ENCODE measurements around the gene GABRA1.

Gene GABRA1

GRCh38 chr5:161899590-161899989 is 51.7 kb downstream of the GABRA1 start:
- no peak for TF ChIP-seq CTCF (IDR thresholded peaks at IDR 0.05; ENCODE audit: borderline replicate concordance, insufficient read depth, low read depth, low read length)
- no peak overlapping the region for H3K4me3 ChIP-seq (ENCODE audit: low read depth, low read length)

- no peak overlapping the region for H3K4me3 ChIP-seq (ENCODE audit: low read depth, low read length)
- no peak for TF ChIP-seq CTCF (IDR thresholded peaks at IDR 0.05; ENCODE audit: borderline replicate concordance, insufficient read depth, low read depth, low read length)
These were observed 53.1 kb downstream of the GABRA1 start for GRCh38 chr5:161900981-161901380.

DNA sequence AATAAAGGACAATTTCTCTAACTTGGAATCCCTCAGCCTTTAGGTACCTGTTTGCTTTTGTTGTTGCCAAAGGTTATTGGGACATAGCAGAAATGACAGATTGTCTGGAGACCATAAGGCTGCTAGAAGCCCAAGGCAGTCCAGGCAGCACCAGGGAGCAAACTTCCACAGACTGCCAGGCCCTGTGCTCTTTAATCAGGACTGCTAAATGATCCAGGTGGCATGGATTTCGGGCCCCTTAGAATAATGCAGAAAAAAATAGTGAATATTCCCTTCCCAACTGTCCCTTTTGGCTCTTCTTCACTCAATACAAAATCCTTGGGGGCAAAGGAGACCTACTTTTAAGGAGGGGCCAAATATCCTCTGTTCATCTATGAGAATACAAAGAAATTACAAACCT is 73.9 kb downstream of the GABRA1 start:
- no peak for TF ChIP-seq CTCF (IDR thresholded peaks at IDR 0.05; ENCODE audit: borderline replicate concordance, insufficient read depth, low read depth, low read length)
- no peak overlapping the region for H3K4me3 ChIP-seq (ENCODE audit: low read depth, low read length)

- no peak for TF ChIP-seq CTCF (IDR thresholded peaks at IDR 0.05; ENCODE audit: borderline replicate concordance, insufficient read depth, low read depth, low read length)
- H3K4me3 ChIP-seq (ENCODE audit: low read depth, low read length), result no peak overlapping the region
These were observed 76.3 kb downstream of the GABRA1 start for GRCh38 chr5:161924270-161924669.

- TF ChIP-seq CTCF (IDR thresholded peaks at IDR 0.05; ENCODE audit: borderline replicate concordance, insufficient read depth, low read depth, low read length), result peak; percentile 49
- no peak overlapping the region for H3K4me3 ChIP-seq (ENCODE audit: low read depth, low read length)
These were observed 78.0 kb downstream of the GABRA1 start for GRCh38 chr5:161925960-161926359.

DNA sequence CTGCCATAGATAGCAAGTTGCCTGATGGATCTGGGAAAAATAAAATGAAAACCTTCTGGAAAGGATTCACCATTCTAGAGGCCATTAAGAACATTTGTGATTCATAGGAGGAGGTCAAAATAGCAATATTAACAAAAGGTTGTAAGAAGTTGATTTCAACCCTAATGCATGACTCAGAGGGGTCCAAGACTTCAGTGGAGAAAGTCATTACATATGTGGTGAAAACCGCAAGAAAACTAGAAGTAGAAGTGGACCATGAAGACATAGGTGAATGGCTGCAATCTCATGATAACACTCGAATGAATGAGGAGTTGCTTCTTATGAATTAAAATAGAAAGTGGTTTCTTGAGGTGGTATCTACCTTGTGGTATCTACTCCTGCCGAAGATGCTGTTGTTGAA is 86.6 kb downstream of the GABRA1 start:
- no peak overlapping the region for H3K4me3 ChIP-seq (ENCODE audit: low read depth, low read length)
- TF ChIP-seq CTCF (IDR thresholded peaks at IDR 0.05; ENCODE audit: borderline replicate concordance, insufficient read depth, low read depth, low read length), result no peak

GRCh38 chr5:161944974-161945373 is 97.1 kb downstream of the GABRA1 start:
- no peak for TF ChIP-seq CTCF (IDR thresholded peaks at IDR 0.05; ENCODE audit: borderline replicate concordance, insufficient read depth, low read depth, low read length)

More at GRCh38 chr5:161944974-161945373, 97.1 kb downstream of the GABRA1 start:
- H3K4me3 ChIP-seq (ENCODE audit: low read depth, low read length), result no peak overlapping the region
